Measurements from ENCODE around the gene KPNA1.

GRCh38 chr3:122502139-122502538, 12.6 kb downstream of the KPNA1 start:
- no peak for TF ChIP-seq CTCF (IDR thresholded peaks at IDR 0.05)
- no peak for TF ChIP-seq POLR2A (IDR thresholded peaks at IDR 0.05; ENCODE audit: low read length)
- TF ChIP-seq ZC3H11A (IDR thresholded peaks at IDR 0.05) = no peak
- TF ChIP-seq RCOR1 (IDR thresholded peaks at IDR 0.05; ENCODE audit: low read depth, low read length) = no peak
- no peak for TF ChIP-seq POLR2AphosphoS2 (conservative IDR thresholded peaks at IDR 0.05; ENCODE audit: low read length)
- TF ChIP-seq JUN (IDR thresholded peaks at IDR 0.05) = no peak
- TF ChIP-seq BCL3 (IDR thresholded peaks at IDR 0.05) = no peak
- TF ChIP-seq CBX2 (IDR thresholded peaks at IDR 0.05; ENCODE audit: borderline replicate concordance, low read depth) = no peak
- no peak for TF ChIP-seq EP300 (IDR thresholded peaks at IDR 0.05)
- TF ChIP-seq HDAC2 (IDR thresholded peaks at IDR 0.05) = no peak
- no peak for TF ChIP-seq HOXA7 (CRISPR knock-in tag; IDR thresholded peaks at IDR 0.05)
